GM12801 (cell line): ENCODE measurements around the gene TOMM20.

Experiments
- TF ChIP-seq, protein P1 (sequence below): IDR thresholded peaks from one replicate; pipeline ENCODE4 v1.5.1; 2011; ENCODE audit warnings: control low read depth; ENCODE audit not compliant: insufficient read length; ENCODE audit errors: extremely low read depth

TOMM20 gene

DNA sequence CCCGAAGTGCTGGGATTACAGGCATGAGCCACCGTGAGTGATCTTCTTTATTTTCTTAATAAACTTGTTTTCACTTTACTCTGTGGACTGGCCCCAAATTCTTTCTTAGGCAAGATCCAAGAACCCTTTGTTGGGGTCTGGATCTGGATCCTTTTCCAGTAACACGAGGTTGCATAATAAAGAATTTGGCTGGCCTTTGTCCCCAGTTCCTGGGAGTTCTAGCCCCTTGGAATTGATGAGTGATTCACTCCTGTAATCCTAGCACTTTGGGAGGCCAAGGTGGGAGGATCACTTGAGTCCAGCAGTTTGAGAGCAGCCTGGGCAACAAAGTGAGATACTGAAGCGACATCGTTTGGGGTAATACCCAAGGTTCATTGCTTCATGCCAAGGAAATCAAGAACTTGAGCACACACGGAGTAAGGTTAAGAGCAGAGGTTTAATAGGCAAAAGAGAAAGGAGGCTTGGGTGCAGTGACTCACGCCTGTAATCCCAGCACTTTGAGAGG lies 2.2 kb upstream of the TOMM20 start:
- TF ChIP-seq, protein P1, sequence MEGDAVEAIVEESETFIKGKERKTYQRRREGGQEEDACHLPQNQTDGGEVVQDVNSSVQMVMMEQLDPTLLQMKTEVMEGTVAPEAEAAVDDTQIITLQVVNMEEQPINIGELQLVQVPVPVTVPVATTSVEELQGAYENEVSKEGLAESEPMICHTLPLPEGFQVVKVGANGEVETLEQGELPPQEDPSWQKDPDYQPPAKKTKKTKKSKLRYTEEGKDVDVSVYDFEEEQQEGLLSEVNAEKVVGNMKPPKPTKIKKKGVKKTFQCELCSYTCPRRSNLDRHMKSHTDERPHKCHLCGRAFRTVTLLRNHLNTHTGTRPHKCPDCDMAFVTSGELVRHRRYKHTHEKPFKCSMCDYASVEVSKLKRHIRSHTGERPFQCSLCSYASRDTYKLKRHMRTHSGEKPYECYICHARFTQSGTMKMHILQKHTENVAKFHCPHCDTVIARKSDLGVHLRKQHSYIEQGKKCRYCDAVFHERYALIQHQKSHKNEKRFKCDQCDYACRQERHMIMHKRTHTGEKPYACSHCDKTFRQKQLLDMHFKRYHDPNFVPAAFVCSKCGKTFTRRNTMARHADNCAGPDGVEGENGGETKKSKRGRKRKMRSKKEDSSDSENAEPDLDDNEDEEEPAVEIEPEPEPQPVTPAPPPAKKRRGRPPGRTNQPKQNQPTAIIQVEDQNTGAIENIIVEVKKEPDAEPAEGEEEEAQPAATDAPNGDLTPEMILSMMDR: no peak

DNA sequence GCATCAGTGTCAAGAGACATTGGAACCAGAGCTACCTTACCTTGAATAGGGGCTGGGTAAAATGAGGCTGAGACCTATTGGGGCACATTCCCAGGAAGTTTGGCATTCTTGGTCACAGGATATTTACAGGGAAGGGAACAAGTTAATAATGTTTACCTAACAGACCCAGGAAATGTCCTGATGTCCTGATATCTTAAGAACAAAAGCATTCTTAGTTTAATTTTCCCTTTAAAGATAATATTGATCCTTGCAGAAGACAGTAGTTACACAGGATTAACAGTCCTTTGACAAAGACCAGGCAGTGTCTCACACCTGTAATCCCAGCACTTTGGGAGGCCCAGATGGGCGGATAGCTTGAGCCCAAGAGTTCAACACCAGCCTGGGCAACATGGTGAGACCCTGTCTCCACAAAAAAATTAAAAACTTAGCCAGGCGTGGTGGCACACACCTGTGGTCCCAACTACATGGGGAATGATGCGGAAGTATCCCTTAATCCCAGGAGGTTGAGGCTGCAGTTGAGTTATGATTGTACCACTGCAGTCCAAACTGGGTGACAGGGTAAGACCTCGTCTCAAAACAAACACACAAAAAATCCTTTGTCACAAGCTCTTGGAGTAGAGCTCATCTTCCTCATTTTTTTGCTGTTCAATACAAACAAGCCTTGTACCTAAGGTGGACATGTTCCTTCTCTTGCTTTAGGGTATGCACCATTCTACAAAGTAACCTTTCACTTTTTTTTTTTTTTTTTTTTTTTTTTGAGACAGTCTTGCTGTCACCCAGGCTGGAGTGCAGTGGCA lies 1.3 kb upstream of the TOMM20 start:
- TF ChIP-seq, protein P1: no peak

GRCh38 chr1:235127732-235128455 lies 743 bp downstream of the TOMM20 start:
- TF ChIP-seq, protein P1: no peak

- TF ChIP-seq, protein P1: no peak
Observed at GRCh38 chr1:235127203-235127602, 1.4 kb downstream of the TOMM20 start.

GRCh38 chr1:235124665-235125064 lies 4.0 kb downstream of the TOMM20 start:
- TF ChIP-seq, protein P1: no peak

DNA sequence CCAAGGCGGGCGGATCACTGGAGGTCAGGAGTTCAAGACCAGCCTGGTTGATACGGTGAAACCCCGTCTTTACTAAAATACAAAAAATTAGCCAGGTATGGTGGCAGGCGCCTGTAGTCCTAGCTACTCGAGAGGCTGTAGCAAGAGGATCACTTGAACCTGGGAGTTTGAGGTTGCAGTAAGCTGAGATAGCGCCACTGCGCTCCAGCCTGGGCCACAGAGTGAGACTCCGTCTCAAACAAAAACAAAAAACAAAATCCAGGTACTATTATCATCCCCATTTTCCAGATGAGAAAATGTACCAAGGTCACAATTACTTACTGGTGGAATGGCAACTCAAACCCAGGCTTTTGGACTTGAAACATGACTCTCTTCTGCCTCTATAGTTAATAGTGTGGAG lies 4.5 kb downstream of the TOMM20 start:
- TF ChIP-seq, protein P1: no peak

- TF ChIP-seq, protein P1: no peak
Observed at GRCh38 chr1:235122348-235122747, 6.3 kb downstream of the TOMM20 start.
